Measurements from ENCODE around the gene HSD17B12. TPM values are rescaled to one million over a fixed set of nuclear protein-coding genes. Genes with fewer than 3 reads are reported as not detected.

The HSD17B12 gene
- total RNA-seq, 1 experiment from 2014 or later: 106 TPM

DNA sequence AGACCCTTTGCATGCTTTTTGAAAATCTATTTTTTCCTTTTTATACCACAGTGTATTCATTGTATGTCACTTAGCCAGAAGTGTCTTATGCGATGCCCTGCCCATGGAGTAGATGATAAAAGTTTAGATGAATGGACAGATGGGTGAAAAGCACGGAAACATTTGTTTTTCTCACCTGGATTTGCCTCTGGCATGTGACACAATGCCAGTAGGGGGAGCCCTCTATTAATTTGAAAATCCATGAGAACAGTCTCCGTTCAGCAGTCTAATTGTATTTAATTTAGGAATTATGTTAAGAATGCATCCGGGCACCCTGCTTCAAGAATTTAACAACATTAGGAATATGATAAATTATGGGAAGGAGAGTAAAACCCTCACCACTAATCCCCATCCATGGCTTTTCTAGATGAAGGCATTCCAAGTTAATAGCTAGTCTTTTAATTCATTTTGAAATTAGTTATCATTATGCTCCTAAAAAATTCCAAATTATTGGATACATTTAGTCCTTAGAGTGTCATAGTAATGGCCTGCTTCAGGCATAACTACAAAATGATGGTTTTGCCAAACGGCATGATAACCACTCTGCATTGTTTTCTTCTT lies 144.8 kb downstream of the HSD17B12 start:
- H3K27me3 ChIP-seq (ENCODE audit: control insufficient read depth, insufficient read depth, low read length): no peaks in the 10 kb centered on the region
- H3K9me3 ChIP-seq (ENCODE audit: control insufficient read depth, insufficient read depth, low read depth, low read length): no peaks in the 10 kb centered on the region
- intact Hi-C loops (cut with micrococcal nuclease; ENCODE audit: unreplicated experiment) (no loop called here), in situ Hi-C loops (cut with HindIII; ENCODE audit: low pct_unique_long_range_greater_than_20kb, low sequenced_read_pairs) (no loop called here)
- ChIA-PET CTCF (interaction anchor here (0.7 to 1.1 kb wide), 6 partner anchors 10 to 246 kb away, joined by 3 to 5 read pairs (median 3); no protein-coding TSS in a partner anchor), POLR2A (no interaction called here)
- H3K36me3 ChIP-seq (ENCODE audit: control insufficient read depth, insufficient read depth, low read length): no peaks in the 10 kb centered on the region
- no peak overlapping the region for H3K27ac ChIP-seq (ENCODE audit: low read length)
- H3K4me1 ChIP-seq (ENCODE audit: control insufficient read depth, insufficient read depth, low read length): no peaks in the 10 kb centered on the region
- ATAC-seq: peak; percentile 66; the same call in 1 of the 2 replicates
- no peak for DNase-seq (ENCODE audit: low read depth, low spot score)
- no TSS peak for BruUV-seq (replicated peaks)
- no peak overlapping the region for H3K4me3 ChIP-seq (ENCODE audit: low read depth in 2 of 2, low read length in 2 of 2)
- TF ChIP-seq CTCF (IDR thresholded peaks at IDR 0.05): peak; percentile 86
- TF ChIP-seq, protein P1, sequence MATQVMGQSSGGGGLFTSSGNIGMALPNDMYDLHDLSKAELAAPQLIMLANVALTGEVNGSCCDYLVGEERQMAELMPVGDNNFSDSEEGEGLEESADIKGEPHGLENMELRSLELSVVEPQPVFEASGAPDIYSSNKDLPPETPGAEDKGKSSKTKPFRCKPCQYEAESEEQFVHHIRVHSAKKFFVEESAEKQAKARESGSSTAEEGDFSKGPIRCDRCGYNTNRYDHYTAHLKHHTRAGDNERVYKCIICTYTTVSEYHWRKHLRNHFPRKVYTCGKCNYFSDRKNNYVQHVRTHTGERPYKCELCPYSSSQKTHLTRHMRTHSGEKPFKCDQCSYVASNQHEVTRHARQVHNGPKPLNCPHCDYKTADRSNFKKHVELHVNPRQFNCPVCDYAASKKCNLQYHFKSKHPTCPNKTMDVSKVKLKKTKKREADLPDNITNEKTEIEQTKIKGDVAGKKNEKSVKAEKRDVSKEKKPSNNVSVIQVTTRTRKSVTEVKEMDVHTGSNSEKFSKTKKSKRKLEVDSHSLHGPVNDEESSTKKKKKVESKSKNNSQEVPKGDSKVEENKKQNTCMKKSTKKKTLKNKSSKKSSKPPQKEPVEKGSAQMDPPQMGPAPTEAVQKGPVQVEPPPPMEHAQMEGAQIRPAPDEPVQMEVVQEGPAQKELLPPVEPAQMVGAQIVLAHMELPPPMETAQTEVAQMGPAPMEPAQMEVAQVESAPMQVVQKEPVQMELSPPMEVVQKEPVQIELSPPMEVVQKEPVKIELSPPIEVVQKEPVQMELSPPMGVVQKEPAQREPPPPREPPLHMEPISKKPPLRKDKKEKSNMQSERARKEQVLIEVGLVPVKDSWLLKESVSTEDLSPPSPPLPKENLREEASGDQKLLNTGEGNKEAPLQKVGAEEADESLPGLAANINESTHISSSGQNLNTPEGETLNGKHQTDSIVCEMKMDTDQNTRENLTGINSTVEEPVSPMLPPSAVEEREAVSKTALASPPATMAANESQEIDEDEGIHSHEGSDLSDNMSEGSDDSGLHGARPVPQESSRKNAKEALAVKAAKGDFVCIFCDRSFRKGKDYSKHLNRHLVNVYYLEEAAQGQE (IDR thresholded peaks at IDR 0.05; ENCODE audit: insufficient read depth in 1 of 2, low read depth in 2 of 2, low read length in 1 of 2): no peak

GRCh38 chr11:43830928-43831440 lies 150.4 kb downstream of the HSD17B12 start:
- Histone ChIP-seq H3K36me3 (ENCODE audit: control insufficient read depth, insufficient read depth, low read length) (no peaks in the 10 kb centered on the region), H3K27me3 (ENCODE audit: control insufficient read depth, insufficient read depth, low read length) (no peaks in the 10 kb centered on the region), H3K27ac (ENCODE audit: low read length) (no peak overlapping the region), H3K9me3 (ENCODE audit: control insufficient read depth, insufficient read depth, low read depth, low read length) (no peaks in the 10 kb centered on the region; the same call in 1 of the 2 replicates), H3K4me3 (ENCODE audit: low read depth in 2 of 2, low read length in 2 of 2) (no peak overlapping the region), H3K4me1 (ENCODE audit: control insufficient read depth, insufficient read depth, low read length) (peaks cover 7% of the 10 kb centered on the region; the same call in 1 of the 2 replicates)
- CTCF ChIA-PET: interaction anchor here (1.1 kb wide), 1 partner anchor 21 kb away, joined by 3 read pairs; no protein-coding TSS in a partner anchor
- intact Hi-C loops (cut with micrococcal nuclease; ENCODE audit: unreplicated experiment) (no loop called here), in situ Hi-C loops (cut with HindIII; ENCODE audit: low pct_unique_long_range_greater_than_20kb, low sequenced_read_pairs) (no loop called here)
- BruUV-seq (replicated peaks): no TSS peak
- POLR2A ChIA-PET: interaction anchor here (1.0 kb wide), 1 partner anchor 42 kb away, joined by 3 read pairs; no protein-coding TSS in a partner anchor
- ATAC-seq (peak; percentile 99), DNase-seq (ENCODE audit: low read depth, low spot score) (peak; percentile 97)
- no peak for TF ChIP-seq POLR2AphosphoS5 (IDR thresholded peaks at IDR 0.05; ENCODE audit: low read depth, low read length)
- TF ChIP-seq, protein P1 (IDR thresholded peaks at IDR 0.05; ENCODE audit: insufficient read depth in 1 of 2, low read depth in 2 of 2, low read length in 1 of 2): no peak
- TF ChIP-seq SIN3A (IDR thresholded peaks at IDR 0.05; ENCODE audit: borderline replicate concordance, insufficient read depth, low read depth, low read length): no peak
- no peak for TF ChIP-seq TCF7L2 (IDR thresholded peaks at IDR 0.05; ENCODE audit: low read depth, low read length)
- TF ChIP-seq CTCF (IDR thresholded peaks at IDR 0.05): no peak

Data from Panc1 (cell line).